H1 (cell line): ENCODE results near the gene MYL6. TPM values are rescaled to one million over a fixed set of nuclear protein-coding genes. Genes with fewer than 3 reads are reported as not detected.
A peak's percentile ranks its signal among the peaks of the same experiment; 100 is the strongest.

Experiments
- ATF3 ChIP-seq: IDR thresholded peaks from 2 replicates; pipeline ENCODE4 v1.6.1; 2011; ENCODE audit warnings: low read depth, mild to moderate bottlenecking, low read length; ENCODE audit not compliant: insufficient read depth
- CHD1 ChIP-seq: IDR thresholded peaks from 2 replicates; pipeline ENCODE4 v1.6.1; 2012; ENCODE audit warnings: low read depth, low read length, improper control_type of control experiment
- CHD2 ChIP-seq: IDR thresholded peaks from 2 replicates; pipeline ENCODE4 v1.6.1; 2012; ENCODE audit warnings: low read length, improper control_type of control experiment
- CTCF ChIP-seq, 3 experiments: IDR thresholded peaks; 1 replicate in 2 of 3; 2 replicates in 1 of 3; pipeline versions ENCODE4 v1.5.1 to v1.6.1; 2011; ENCODE audit warnings: low read length in 3 of 3, mild to moderate bottlenecking in 3 of 3, inconsistent platforms in 2 of 3, low read depth in 1 of 3, moderate library complexity in 1 of 3; ENCODE audit not compliant: insufficient read depth in 1 of 3; ENCODE audit errors: control extremely low read depth in 1 of 3
- GABPA ChIP-seq: IDR thresholded peaks from 2 replicates; pipeline ENCODE4 v1.6.1; 2011; ENCODE audit warnings: mild to moderate bottlenecking, low read length, moderate library complexity, borderline replicate concordance; ENCODE audit not compliant: insufficient read depth
- JUN ChIP-seq: IDR thresholded peaks from 2 replicates; pipeline ENCODE4 v1.6.1; 2011; ENCODE audit warnings: low read depth, mild to moderate bottlenecking, improper control_type of control experiment, low read length
- JUND ChIP-seq: IDR thresholded peaks from 2 replicates; pipeline ENCODE4 v1.6.1; 2011; ENCODE audit warnings: mild to moderate bottlenecking, improper control_type of control experiment, low read length
- KDM1A ChIP-seq: fragments of 200-600, 300-600 bp; sonication (generic); IDR thresholded peaks from 2 replicates; pipeline ENCODE4 v1.7.1; 2016; ENCODE audit warnings: mild to moderate bottlenecking, low read length, borderline replicate concordance
- KDM4A ChIP-seq: IDR thresholded peaks from one replicate; pipeline ENCODE4 v1.7.1; 2012; ENCODE audit warnings: low read depth, mild to moderate bottlenecking, moderate library complexity, low read length, inconsistent platforms; ENCODE audit not compliant: severe bottlenecking
- MAFK ChIP-seq: IDR thresholded peaks from 2 replicates; pipeline ENCODE4 v1.6.1; 2012; ENCODE audit warnings: low read depth, mild to moderate bottlenecking, improper control_type of control experiment, low read length
- NANOG ChIP-seq: IDR thresholded peaks from 2 replicates; pipeline ENCODE4 v1.6.1; 2011; ENCODE audit warnings: low read length, low read depth, mild to moderate bottlenecking, inconsistent platforms; ENCODE audit not compliant: insufficient read depth, poor library complexity, severe bottlenecking
- PHF8 ChIP-seq: fragments of 200-600 bp; sonication (generic); conservative IDR thresholded peaks from 2 replicates; pipeline ENCODE4 v1.7.1; 2012; ENCODE audit warnings: low read depth, mild to moderate bottlenecking, inconsistent platforms, low read length, moderate library complexity
- POLR2AphosphoS5 ChIP-seq: IDR thresholded peaks from 2 replicates; pipeline ENCODE4 v1.6.1; 2011; ENCODE audit warnings: low read depth, low read length
- RXRA ChIP-seq: IDR thresholded peaks from 2 replicates; pipeline ENCODE4 v1.6.1; 2011; ENCODE audit warnings: low read depth, mild to moderate bottlenecking, low read length, moderate library complexity; ENCODE audit not compliant: insufficient read depth
- SIN3A ChIP-seq, 2 experiments: IDR thresholded peaks in 1 of 2; conservative IDR thresholded peaks in 1 of 2; 2 replicates each; pipeline ENCODE4 v1.6.1; 2011 to 2012; ENCODE audit warnings: low read length in 2 of 2, improper control_type of control experiment in 1 of 2, low read depth in 1 of 2, mild to moderate bottlenecking in 1 of 2
- SIRT6 ChIP-seq: IDR thresholded peaks from one replicate; pipeline ENCODE4 v1.7.1; 2012; ENCODE audit warnings: low read length, inconsistent platforms
- SP2 ChIP-seq: IDR thresholded peaks from 2 replicates; pipeline ENCODE4 v1.6.1; 2012; ENCODE audit warnings: mild to moderate bottlenecking, low read length, inconsistent platforms
- TAF1 ChIP-seq: IDR thresholded peaks from 2 replicates; pipeline ENCODE4 v1.6.1; 2011; ENCODE audit warnings: mild to moderate bottlenecking, low read depth, low read length
- TAF7 ChIP-seq: optimal IDR thresholded peaks from 2 replicates; pipeline ENCODE3; 2011; ENCODE audit warnings: low read depth, mild to moderate bottlenecking, inconsistent platforms, low read length, moderate library complexity, borderline replicate concordance
- TEAD4 ChIP-seq: IDR thresholded peaks from 2 replicates; pipeline ENCODE4 v1.6.1; 2012; ENCODE audit warnings: low read depth, low read length, inconsistent platforms, mixed read lengths
- YY1 ChIP-seq: IDR thresholded peaks from 2 replicates; pipeline ENCODE4 v1.6.1; 2011; ENCODE audit warnings: low read depth, mild to moderate bottlenecking, low read length
- polyA plus RNA-seq, 7 experiments: library from polyadenylated mRNA; depleted of rRNA in 3 of 7; stranded (reverse) in 5 of 7; unstranded in 2 of 7; fragments of >200 nt in 5 of 7; fragments of 200-250 nt in 2 of 7; gene quantifications; 1 replicate in 5 of 7; 2 replicates in 1 of 7; 4 replicates in 1 of 7; pipeline versions ENCODE4 v1.2.1 to v1.2.3, GENCODE V29; 2011 to 2013; ENCODE audit warnings: missing spikeins in 2 of 7, mixed read lengths in 2 of 7
- total RNA-seq: library from RNA; stranded (reverse); fragmentation: NEBNext Ultra II Directional; extraction: Animal tissue kit (Norgen Biotek cat#: 25700); gene quantifications from 2 replicates; pipeline ENCODE4 v1.2.1, GENCODE V29; 2021

Gene MYL6
- total and polyA plus RNA-seq, 2 of the 8 experiments (the other 6 are each of a cell fraction or from before 2014, with no cell fraction given) = 1,130 to 2,279 TPM

- TF ChIP-seq NANOG (no peak), TAF1 (peak; percentile 91), PHF8 (peak; percentile 76), KDM1A (no peak), CTCF (IDR thresholded peaks at IDR 0.05; ENCODE audit: control extremely low read depth in 1 of 3, insufficient read depth in 1 of 3, low read depth in 1 of 3, low read length in 3 of 3) (no peak), ATF3 (no peak), MAFK (no peak), YY1 (peak; percentile 68; the same call in 1 of the 2 replicates), KDM4A (peak; percentile 54), GABPA (no peak), TAF7 (peak; percentile 83), JUND (peak; percentile 100), CHD1 (no peak; the same call in 1 of the 2 replicates), SIRT6 (no peak), CHD2 (no peak), SP2 (no peak), POLR2AphosphoS5 (peak; percentile 92), RXRA (no peak), SIN3A (conservative IDR thresholded peaks at IDR 0.05 in 1 of 2, IDR thresholded peaks at IDR 0.05 in 1 of 2; ENCODE audit: low read depth in 1 of 2, low read length in 2 of 2) (peak in 1 of 2 experiments; percentile 88; a peak in 1 of 4 replicates), TEAD4 (no peak), JUN (peak; percentile 92)
Observed at GRCh38 chr12:56127888-56128669, 30.1 kb upstream of the MYL6 start, which contains the start of gene ESYT1 (continued).
